Vagina (tissue), 2 donors: ENCODE data around the gene ARL17A.
"Not testable (repeated sequence)": the region's sequence is repeated elsewhere in the genome, so short reads cannot be mapped to it uniquely, and the experiment has no call there.

ENCODE experiments used
- CTCF ChIP-seq, 3 experiments: fragments of 450-650 bp in 2 of 3; fragments of 200-600 bp in 1 of 3; sonication (generic) in 1 of 3; IDR thresholded peaks; one replicate each; pipeline ENCODE4 v1.5.1; 2017 to 2019; ENCODE audit warnings: antibody characterized with exemption in 3 of 3, mild to moderate bottlenecking in 2 of 3, moderate library complexity in 2 of 3
- POLR2A ChIP-seq, 2 donors: fragments of 450-650 bp; IDR thresholded peaks; one replicate each; pipeline ENCODE4 v1.6.1; 2017; ENCODE audit warnings: antibody characterized with exemption in 2 of 2, mild to moderate bottlenecking in 2 of 2, moderate library complexity in 2 of 2

- TF ChIP-seq CTCF, POLR2A (IDR thresholded peaks at IDR 0.05): not testable (repeated sequence)
These were observed 13.2 kb downstream of the ARL17A start for GRCh38 chr17:46566284-46566683.
